HG03108 (cell line): ENCODE results near the gene BAIAP3.

Experiments used
- ATAC-seq: cut with Tn5 transposase; IDR thresholded peaks from one replicate; pipeline ENCODE4 v1.9.1; 2021; ENCODE audit warnings: moderate library complexity; ENCODE audit not compliant: unreplicated experiment

Gene BAIAP3

DNA sequence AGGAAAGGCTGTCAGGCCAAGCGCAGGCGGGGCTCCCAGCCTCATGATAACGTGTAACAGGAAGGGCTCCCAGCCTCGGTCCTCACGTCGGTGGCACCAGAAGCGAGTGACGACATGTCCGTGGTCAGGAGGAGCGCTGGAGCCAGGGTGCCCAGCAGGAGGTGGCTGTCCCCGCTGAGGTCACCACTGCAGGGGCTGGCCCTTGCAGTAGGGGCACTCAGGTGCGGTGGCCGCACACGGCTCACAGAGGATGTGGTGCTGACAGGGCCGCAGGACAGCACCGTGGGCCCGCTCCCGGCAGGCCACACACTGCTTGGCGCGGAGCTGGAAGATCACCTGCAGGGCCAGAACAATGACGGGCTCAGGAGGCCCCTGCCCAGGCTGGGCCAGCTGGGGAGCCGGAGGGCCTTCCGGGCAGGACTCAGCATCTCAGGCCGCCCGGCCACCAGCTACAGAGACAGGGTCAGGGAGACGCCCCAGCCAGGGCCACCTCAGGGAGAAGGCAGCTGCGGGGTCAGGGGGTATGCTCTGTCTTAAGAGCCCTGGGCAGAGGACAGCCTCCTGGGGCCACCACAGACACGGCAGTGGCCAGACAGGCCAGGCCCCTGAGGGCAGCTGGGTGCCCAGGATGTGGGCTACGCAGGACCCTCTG, 32.7 kb downstream of the BAIAP3 start:
- no peak for ATAC-seq

DNA sequence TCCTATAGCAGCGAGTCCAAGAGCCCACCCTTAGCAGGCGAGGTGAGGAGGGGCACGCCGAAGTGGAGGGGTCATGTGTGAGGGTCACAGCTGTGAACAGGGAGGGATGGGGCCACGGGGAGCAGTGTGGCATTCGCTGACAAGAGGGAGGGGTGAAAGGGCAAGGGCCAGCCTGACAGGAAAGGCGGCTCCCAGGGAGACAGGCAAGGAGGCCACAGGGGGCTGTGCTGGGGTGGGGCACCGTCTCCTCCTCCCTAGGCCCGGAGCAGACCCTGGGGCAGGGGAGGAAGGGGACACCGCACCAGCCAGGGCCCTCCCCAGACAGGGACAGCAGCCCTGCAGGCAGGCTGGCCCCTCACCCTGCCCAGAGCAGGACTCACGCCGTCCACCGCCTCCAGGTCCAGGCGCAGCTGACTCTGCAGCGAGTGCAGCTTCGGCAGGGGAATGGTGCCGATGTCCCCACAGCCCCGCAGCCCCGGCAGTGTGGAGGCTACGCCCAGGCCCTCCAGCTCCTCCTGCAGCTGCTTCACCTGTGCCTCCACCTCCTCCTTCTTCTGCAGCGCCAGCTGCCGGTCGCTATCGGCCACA, 33.4 kb downstream of the BAIAP3 start:
- ATAC-seq: no peak

DNA sequence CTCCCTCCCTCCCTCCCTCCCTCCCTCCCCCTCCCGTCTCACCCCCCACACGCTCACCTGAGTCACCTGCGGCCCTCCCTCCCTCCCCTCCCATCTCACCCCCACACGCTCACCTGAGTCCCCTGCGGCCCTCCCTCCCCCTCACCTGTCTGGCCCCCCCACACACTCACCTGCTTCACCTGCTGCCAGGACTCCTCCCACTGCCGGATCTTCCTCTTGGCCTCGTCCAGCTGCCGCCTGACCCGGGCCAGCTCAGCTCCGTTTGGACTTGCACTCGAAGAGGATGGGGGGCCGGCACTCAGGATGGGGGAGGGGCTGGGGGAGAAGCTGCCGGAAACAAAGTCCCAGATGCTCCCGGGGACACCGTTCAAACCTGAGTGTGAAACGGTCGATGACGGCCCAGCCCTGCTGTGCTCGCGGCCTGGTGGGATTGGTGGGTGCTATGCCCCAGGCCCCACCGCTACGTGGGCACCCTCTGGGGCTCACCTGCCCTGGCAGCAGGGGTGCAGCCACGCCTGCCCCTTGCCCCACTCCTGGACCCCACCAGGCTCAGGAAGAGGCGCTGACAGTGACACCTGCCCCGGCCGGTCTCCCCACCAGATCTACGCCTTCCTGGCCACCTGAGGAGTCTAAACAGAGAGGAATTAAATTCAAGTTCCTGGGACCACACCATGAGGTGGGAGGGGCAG, 34.2 kb downstream of the BAIAP3 start:
- no peak for ATAC-seq

DNA sequence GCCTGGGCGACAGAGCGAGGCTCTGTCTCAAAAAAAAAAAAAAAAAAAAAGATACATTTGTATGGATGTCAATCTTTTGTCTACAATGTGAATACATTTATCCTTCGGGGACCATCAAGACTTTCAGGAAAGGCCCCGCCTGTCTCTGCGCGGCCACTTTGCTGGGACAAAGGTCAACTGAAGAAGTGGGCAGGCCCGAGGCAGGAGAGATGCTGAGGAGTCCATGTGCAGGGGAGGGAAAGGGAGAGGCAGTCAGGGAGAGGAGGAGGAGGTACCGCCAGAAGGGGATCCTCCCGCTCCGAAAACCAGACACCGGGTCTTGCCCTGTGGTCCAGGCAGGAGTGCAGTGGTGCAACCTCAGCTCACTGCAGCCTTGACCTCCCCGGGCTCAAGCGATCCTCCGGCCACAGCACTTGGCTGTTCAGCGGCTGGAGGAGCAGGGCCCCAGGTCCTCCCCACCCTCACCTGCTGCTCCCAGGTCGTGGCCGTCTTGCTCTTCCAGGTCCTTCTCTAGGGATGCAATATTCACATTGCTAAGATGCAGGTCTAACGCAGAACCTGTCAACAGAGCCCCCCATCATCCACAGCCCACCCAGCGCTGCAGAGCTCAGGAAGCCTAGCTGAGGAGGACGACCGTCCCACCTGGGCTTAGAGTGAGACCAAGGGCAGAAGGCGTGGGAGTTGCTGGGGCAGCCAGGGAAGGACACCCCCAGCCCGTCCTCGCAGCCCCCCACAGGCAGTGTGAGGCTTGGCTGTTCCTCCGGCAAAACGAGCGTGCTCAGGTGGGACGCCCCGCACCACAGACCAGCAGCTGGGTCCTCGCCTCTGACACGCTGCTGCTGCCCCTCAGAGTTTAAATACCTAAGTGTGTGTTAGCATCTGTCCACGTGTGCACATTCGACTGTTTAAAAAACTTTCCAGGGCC, 37.9 kb downstream of the BAIAP3 start:
- no peak for ATAC-seq

GRCh38 chr16:1372292-1372950, 39.0 kb downstream of the BAIAP3 start:
- ATAC-seq: no peak

DNA sequence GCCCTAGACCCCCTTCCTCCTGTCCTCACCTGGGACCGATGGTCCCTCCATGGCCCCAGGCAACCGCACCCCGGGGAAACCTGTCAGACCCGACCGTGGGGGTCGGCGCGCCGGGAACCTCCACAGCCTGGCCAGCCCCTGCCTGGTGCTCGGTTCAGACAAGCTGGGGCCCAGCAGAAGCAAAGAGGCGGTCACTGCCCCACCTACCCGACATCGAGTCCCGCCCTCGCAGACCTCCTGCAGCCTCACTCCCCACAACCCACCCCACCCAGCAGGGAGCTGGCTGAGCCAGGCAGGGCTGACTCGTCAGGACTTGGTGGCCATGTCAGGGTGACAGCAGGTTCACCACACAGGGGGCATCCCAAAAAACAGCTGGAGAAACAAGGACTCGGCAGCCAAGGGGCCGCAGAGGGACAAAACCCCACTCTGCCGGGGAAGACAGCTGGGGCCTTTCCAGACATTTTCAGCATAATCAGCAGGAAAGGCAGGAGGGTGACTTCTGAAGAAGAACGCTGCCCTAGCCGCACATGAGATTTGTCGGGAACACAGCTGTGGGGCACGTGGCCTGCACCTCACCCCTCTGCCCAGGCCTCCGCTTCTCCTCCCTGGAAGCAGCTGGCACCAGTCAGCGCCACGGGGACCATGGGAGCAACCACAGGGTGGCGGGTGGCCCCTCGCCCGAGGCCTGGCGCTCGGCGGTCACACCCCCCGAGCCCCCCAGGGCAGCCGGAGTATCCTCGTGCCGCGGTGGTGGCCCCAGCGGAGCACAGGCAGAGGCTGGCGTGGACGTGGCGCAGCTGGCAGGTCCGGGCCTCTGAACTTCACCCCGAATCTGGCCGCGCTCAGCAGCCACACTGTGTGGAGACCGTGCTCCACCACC, 41.2 kb downstream of the BAIAP3 start:
- no peak for ATAC-seq

GRCh38 chr16:1375298-1375640, 41.8 kb downstream of the BAIAP3 start:
- ATAC-seq: no peak

DNA sequence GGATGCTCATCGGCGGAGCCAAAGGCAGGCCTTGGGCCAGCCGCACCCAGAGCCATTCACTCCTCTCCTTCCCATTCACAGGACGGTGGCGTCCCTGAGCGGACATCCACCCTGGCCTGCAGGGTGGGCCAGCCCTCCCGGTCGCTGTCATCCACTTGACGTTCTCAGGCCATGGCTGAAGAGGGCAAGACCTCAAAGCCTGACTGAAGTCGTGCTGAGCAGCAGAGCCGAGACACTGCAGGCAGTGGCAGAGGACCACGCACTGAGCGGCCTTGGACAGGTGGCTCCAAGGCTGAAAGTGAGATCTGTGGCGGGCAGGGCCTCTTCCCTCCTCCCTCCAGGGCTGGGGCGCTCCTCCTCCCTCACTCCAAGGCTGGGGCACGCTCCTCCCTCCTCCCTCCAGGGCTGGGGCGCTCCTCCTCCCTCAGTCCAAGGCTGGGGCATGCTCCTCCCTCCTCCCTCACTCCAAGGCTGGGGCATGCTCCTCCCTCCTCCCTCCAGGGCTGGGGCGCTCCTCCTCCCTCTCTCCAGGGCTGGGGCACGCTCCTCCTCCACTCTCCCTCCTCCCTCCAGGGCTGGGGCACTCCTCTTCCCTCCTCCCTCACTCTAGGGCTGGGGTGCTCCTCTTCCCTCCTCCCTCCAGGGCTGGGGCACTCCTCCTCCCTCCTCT, 42.4 kb downstream of the BAIAP3 start:
- ATAC-seq: no peak

DNA sequence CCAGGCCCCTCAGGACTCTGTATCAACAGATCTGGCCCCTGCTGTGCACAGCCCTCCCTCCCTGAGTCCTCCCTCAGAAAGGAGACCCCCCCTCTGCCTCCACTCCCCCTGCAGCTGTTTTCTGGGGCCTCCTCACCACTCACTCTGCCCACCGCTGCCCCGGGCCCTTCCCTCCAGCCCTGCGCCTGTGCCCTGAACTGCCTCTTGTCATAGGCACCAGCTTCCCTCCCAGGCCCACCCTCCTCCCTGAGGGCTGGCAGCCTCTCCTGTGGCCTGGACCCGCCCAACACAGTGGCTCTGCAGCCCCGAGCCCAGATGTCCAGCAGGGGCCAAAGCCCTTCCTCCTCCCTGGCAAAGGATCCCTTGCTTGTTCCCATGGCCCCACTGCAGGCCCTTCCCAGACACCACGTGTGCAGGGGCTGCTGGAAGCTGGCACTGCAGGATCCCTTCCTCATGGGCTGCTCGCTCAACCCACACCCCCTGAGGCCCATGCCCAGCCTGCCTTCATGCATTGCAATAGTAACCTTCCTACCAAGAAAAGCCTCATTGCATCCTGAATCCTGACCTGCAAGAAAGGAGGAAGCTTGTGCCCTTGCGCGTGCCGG, 44.1 kb downstream of the BAIAP3 start:
- no peak for ATAC-seq

GRCh38 chr16:1378087-1378803, 44.8 kb downstream of the BAIAP3 start:
- ATAC-seq: no peak

DNA sequence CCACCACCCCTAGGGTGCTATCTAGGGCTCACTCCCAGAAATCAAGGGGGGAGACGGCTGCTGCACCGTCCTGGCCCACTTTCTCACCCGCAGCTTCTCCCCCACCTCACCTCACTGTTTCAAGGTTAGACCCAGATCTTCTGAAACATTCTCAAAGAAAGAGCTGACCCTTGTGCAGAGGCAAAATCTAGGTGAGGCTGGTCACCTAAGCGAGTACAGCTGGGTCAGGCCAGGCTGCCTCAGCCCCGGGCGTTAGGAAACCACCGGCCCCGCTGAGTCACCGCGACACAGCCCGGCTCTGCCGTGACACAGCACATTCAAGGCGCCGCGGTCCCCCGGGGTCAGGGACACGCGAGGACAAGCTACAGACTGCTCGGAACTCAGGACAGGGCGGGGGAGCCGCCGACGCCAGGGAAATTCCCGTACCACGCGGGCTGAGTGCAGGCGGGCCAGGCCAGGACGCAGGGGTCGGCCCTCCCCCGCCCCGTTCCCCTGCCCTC, 45.4 kb downstream of the BAIAP3 start:
- peak; percentile 32 for ATAC-seq

GRCh38 chr16:1379304-1380076, 46.0 kb downstream of the BAIAP3 start:
- ATAC-seq: peak; percentile 39

DNA sequence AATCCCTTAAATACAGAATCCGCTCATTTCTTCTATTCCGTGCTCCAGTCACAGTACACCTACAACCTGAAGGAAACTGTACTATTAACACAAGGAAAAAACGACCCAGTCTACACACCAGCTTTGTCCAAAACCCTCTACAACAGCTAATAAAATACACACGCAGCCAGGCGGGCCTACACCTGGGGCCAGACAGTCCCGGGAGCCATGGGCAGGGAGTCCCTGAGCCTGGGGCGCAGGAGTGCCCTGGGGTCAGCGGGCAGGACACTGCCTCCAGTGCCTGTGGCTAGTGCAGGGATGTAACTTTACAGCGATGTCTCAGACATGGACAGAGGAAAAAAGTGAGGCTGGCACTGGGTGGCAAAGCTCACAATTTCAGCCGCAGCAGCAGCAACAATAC, 46.8 kb downstream of the BAIAP3 start:
- ATAC-seq: no peak

DNA sequence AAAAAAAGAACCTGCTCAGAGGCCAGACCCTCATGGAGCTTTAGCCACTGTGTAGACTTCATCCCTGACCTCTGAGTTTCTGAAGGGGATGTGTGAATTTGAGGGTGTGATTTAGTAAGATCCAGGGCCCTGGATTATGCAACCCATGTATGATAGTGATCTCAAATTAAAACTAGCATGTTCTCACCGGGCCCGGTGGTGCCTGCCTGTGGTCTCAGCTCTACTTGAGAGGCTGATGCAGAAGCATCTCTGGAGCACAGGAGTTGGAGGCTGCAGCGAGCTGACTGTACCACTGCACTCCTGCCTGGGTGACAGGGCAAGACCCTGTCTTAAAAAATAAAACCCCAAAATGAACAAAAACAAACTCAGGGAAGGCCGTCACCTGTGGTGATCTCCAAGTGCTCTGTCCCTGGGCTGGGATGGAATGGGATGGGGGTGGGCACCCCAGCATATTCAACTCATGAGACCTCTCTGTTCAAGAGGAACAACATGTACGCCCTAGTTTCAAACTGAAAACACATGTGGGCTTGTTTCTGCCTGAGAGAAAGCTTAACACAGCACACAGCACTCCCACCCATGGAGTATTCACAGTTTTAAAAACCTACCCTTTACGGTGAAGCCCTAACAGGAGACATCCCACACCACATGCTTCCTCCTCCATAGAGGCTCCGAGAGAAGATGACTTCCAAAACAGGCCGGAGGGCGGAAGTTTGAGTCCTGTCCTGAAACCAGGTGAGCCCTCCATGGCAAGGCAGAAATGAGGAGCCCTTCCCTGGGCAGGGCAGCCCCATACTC, 48.4 kb downstream of the BAIAP3 start:
- ATAC-seq: no peak

DNA sequence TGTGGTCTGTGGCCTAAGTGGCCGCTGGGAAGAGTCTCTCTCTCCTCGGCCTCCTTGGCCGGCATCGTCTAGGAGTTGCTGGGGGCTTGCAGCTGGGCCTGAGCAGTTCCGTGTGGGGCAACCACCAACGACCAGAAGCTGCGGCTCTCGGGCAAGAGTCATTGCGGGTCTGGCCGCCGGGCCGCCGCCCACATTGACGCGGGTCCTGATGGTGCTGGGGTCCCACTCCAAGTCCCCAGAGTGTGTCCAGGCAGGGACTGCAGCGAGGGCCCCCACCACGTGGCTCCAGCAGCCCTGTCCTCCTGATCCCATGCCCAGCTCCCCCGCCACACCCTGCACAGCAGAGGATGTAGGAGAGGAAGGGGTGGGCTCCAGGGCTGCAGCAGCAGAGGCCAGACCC, 50.1 kb downstream of the BAIAP3 start:
- ATAC-seq: no peak

DNA sequence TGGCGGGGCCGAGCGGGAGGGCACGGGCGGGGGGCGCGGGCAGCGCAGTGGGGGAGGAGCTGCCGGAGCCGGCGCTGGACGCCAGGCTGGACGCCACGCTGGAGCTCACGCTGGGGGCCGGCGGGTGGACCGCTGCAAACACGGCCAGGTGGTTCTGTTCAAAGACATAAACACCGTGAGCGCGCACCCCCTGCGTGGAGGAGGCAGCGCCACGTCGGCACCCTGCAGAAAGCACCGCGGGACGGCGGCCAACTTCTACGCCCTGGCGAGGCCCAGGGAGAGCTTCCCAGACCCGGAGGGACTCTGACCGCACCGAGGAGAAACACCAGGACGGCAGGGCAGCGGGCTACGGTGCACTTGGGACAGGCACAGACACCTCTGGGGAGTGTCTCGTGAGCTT, 51.8 kb downstream of the BAIAP3 start:
- ATAC-seq: no peak

DNA sequence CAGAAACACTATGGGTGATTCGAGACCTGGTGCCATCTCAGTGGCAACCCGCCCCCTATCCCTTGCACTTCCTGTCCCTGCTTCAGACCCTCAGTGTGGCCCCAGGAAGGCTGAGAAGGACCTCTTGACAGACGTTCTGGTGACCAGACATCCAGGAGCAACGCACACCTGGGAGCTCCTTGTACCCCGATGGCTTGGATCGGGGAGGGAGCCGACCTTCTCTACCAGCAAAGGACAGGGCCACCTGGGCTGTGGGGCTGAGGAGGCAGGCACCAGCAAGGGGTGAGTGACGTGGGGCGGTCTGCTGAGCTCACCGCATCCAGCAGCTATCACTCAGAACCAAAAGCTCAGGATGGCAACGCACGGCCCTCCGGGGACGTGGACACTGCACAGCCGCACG, 53.9 kb downstream of the BAIAP3 start:
- no peak for ATAC-seq
